ENCODE data around the gene KIAA1958. TPM values are rescaled to one million over a fixed set of nuclear protein-coding genes. Genes with fewer than 3 reads are reported as not detected.
"Not testable (repeated sequence)": the region's sequence is repeated elsewhere in the genome, so short reads cannot be mapped to it uniquely, and the experiment has no call there.

Gene KIAA1958
- total RNA-seq, 1 donor from 2014 or later = 5.3 TPM

DNA sequence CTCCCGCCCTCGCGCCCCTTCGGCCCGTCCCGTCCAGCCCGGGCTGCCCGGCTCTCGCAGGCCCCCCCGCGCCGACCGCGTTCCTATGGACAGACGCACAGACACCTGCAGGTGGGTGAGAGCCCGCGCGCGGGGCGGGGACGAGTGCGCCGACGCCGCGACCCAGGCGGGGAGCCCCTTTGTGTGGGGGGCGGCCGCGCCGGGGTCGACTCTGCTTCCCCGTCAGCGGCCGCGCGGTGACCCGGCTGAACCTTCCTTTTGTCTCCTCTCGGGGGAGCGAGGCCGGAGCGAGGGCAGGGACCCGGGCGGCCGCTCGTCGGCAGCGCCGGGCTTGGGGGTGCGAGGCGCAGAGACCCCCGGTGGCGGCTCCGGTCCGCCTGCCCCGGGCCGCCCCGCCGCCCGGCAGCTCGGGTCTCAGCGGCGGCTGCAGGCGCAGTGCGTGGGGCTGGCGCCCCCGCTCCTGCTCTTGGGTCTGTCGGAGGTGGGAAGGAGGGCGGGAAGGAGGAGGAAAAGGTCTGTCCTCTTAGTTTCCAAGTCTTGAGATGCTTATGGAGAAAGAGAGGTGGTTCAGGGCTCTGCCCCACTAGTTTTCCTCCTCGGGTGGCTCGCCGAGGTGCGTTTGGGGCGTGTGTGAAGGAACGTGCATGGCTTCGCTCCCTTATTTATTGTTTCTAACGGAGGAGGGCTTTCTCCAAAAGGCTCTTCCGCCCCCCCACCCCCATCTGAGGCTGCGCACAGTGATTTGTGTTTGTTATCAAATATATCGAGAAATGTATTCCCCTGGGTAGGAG lies 576 bp downstream of the KIAA1958 start:
- intact Hi-C loops (cut with DNase I) = loop anchor here (10.0 kb wide), 1 partner anchor 102 kb away; the partner anchor contains the start of gene HSDL2
- DNase-seq (ENCODE audit: low spot score) = peak; percentile 81

DNA sequence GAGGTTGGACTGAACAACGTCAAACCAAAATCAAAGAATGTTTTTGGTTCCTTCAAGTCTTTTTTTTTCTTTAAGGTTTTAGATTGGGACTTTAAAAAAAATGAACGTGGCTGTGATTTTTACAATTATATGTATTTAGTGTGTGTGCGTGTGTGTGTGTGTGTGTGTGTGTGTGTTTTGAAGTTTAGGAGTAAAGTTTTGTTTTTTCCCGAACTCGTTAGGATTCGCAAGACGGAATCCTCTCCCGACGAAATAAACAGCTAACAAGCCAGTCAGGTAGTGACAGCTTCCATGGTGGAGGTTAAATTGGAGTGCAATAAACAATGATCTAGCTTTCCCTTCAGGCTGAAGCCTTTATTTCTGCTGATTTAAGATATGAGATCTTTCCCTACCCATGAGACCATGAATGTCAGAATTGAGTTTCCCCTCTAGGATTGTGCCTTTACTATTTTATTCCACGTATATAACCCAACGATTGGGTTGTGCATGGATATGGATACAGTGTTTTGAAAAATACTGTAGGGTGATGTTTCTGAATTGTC lies 1.2 kb downstream of the KIAA1958 start:
- no peak for DNase-seq (ENCODE audit: low spot score)
- intact Hi-C loops (cut with DNase I) = loop anchor here (10.0 kb wide), 1 partner anchor 103 kb away; the partner anchor contains the start of gene HSDL2

DNA sequence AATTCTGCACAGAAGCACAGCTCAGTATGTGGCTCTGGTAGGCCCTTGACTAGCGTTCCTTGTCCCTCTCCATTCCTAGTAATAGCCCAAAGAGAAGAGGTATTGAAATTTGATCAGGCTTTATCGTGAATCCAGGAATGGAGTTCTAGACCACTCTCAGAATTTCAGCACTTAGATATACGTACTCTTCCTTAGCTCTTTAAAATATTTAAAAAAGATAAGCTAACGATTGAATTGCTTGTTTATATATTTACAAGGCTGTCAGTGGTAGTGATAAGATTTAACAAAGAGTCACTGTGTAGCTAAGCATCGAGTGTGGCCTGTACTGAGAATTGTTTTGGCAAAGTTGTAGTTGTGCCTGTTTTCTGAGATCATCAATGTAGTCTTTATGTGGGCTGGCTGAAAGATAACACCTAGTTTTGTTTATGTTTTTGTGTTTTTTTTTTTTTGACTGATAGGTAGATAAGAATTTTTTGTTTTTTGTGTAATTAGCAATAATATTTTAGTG lies 2.5 kb downstream of the KIAA1958 start:
- no peak for DNase-seq (ENCODE audit: low spot score)
- intact Hi-C loops (cut with DNase I) = loop anchor here (10.0 kb wide), 1 partner anchor 104 kb away; the partner anchor contains the start of gene HSDL2

DNA sequence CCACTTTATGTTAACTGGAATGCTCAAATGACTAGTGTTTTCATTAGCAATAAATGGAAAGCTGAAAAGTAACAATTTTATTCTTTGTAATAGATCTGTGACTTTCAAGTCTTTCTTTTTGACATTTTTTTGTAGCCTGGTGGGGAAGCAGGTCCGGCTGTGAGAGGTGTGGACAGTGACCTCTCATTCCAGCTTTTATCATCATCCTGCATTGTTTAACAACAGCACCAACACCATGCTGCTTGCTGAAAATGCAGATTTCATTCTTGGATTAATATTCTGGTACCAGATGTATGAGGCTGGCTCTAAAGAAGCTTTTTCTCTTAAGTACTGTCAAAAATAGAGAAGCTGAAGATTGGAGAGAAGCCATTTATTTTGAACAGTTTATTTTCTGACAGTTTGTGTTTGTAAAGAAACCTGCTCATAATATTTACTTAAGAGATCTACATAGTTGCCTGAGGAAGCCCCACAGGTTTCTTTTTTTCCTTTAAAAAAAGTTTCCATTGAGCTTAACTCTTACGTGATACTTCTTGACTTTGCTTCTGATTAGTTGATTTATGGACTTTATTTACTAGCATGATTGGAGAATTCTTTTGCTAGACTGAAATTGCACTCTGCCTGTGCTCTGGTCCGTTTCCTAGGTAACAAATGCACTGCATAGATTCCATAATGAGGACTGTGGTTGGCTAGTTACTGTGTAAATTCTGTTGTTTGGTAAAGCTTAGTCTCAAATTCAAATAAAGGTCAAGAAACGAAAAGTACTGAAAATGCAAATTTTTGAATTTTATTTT lies 3.4 kb downstream of the KIAA1958 start:
- intact Hi-C loops (cut with DNase I) = loop anchor here (10.0 kb wide), 1 partner anchor 105 kb away; the partner anchor contains the start of gene HSDL2
- no peak for DNase-seq (ENCODE audit: low spot score)

DNA sequence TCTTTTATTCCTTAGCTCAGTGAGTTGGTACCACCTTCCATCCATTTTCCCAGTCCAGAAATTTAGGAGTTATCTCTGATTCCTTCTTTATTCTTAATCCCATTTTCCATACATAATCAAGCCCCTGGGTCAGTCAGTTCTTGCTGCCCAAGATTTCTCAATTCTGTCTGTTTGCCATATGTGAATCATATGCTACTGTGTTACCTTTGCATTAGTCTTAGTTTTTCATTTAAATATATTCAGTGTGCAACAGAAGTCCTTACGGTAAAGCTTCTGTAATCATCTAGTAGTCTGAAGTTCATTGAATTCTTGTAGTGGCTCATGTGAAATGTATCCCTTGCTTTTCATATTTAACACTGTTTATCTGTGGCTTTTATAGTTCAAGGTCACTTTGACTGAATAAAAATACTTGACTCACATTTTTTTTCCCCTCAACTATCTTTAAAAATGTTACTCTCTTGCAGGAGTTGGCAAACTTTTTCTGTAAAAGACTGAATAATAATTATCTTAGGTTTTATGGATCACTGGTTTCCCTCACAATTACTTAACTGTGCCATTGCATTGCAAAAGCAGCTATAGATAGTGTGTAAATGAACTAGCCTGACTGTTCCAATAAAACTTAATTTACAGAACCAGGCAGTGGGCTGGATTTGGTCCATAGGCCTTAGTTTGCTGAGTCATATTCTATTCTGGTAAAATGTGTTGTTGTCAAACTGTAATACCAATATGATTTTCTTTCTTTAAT lies 6.9 kb downstream of the KIAA1958 start:
- intact Hi-C loops (cut with DNase I) = no loop called here
- no peak for DNase-seq (ENCODE audit: low spot score)

DNA sequence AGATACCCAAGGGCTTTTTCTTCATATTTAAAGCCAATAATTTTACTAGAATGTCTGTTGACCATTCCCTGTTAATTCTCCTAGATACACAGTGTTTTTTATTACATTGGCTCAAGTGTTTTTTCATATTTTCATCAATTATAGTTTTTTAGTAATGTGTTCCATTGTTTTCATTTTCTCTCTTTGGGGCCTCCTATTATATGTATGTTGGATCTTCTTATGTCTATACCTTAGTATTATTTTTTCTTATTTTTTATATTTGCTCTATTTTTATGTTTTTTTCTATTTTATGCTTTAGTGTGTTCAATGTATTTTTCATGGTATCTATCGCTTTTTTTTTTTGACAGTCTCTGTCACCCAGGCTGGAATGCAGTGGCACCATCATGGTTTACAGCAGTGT lies 7.5 kb downstream of the KIAA1958 start:
- no peak for DNase-seq (ENCODE audit: low spot score)
- intact Hi-C loops (cut with DNase I) = no loop called here

DNA sequence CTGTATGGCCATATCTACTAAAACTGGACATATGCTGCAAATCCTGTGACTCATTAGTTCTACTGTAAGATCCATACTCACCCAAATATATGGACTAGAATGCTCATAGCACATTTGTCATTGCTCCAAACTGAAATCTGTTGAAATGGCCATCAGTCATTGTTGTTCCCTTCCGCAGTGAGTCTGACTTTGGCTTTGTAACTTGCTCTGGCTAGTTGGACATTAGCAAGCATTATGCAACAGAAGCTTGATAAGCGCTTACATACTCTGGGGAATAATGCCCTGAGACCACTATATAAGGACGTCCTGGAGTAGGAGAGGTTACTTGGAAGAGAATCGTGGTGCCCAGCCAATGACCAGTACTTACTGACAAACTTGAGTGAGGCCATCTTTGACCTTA lies 9.0 kb downstream of the KIAA1958 start:
- intact Hi-C loops (cut with DNase I) = no loop called here

DNA sequence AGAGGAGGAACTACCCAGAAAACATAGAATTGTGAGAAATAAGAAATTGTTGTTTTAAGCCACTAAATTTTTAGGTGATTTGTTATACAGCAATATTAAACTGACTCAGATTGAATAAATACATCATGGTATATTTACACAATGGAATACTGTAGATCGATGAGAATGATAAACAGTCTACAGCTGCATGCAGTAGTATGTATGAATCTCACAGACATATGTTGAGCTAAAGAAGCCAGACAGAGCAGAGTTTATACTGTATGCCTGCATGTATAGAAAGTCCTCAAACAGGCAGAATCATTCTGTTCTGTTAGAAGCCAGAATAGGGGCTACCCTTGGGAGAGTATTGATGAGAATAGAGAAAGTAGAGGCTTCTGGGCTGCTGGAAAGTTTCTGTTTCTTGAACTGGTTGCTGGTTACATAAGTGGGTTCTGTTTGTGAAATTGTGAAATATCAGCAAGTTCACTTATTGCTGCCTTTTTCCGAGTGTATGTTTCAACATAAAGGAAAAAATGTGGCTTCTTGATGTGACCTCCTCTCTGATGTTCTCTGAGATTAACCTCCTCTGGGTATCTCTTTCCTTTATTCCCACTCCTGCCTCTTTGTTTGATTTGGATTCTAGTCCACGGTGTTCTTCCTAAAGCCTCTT lies 9.6 kb downstream of the KIAA1958 start:
- intact Hi-C loops (cut with DNase I) = no loop called here

More for the DNA sequence above, 9.0 kb downstream of the KIAA1958 start:
- DNase-seq (ENCODE audit: low spot score) = no peak

DNA sequence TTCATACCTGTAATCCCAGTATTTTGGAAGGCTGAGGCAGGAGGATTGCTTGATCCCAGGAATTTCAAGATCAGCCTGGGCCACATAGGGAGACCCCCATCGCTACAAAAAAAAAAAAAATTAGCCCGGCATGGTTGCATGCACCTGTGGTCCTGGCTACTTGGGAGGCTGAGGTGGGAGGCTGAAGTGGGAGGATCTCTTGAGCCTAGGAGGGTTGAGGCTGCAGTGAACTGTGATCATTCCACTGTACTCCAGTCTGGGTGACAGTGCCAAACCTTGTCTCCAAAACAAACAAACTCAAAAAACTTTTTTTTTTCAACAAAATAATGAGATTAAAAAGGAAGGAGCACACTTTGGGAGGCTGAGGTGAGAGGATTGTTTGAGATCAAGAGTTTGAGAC lies 14.2 kb downstream of the KIAA1958 start:
- DNase-seq (ENCODE audit: low spot score) = no peak
- intact Hi-C loops (cut with DNase I) = no loop called here

More for the DNA sequence above, 9.6 kb downstream of the KIAA1958 start:
- no peak for DNase-seq (ENCODE audit: low spot score)

DNA sequence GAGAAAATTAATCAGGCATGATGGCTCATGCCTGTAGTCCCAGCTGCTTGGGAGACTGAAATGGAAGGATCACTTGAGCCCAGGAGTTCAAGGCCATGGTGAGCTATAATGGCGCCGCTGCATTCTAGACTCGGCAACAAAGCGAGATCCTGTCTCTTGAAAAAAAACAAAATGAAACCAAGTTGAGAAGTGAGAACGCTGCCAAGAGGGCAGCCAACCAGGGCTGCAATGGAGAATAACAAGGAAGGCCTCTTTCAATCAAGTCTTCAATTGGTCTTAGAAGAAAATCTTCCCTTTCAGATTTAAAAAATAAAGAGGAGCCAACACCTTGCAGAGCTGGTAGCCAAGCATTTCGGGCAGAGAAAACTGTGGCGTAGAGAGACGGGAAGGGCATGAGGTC lies 14.7 kb downstream of the KIAA1958 start:
- intact Hi-C loops (cut with DNase I) = no loop called here
- DNase-seq (ENCODE audit: low spot score) = no peak

DNA sequence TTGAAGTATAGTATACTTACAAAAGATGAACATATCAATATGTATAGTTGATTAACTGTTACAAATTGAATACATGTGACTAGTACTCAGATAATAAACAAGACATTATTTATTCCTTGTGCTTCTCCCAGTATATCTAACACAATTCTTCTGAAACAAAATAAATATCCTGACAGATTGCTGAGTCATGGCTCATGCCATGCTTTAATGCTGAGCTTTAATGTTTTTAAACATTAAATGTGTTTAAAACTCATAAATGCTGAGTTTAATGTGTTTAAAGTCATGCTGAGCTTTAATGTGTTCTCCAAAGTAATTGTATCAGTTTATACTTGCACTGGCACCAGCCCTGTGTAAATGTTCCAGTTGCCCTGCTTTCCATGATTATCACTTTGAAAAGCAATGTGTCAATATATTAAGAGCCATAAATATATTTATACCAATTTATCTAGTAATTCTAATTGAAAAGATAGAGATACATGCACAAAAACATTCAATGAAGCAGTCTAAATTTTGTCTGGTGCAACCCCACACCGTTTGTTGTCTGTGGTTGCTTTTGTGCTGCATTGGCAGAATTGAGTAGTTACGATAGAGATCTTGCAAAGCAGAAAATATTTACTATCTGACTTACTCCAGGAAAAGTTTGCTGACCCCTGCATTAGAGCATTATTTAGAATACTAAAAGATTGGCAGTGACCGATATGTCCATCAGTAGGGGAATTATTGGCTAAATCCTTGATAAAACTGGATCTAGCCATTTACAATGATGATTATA lies 15.7 kb downstream of the KIAA1958 start:
- DNase-seq (ENCODE audit: low spot score) = no peak

DNA sequence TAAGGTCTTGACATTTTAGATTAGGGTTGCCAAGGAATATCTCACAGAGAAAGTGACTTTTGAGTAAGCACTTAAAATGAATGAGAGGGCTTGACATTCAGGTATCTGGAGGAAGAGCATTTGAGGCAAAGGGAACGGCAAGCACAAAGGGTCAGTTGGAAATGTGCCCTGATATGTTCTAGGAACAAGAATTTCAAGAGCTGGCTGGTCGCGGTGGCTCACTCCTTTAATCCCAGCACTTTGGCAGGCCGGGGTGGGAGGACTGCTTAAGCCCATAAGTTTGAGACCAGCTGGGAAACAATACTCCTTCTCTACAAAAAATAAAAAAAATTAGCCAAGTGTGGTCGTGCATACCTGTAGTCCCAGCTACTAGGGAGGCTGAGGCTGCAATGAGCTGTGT lies 16.5 kb downstream of the KIAA1958 start:
- intact Hi-C loops (cut with DNase I) = no loop called here
- no peak for DNase-seq (ENCODE audit: low spot score)

More for the DNA sequence above, 15.7 kb downstream of the KIAA1958 start:
- intact Hi-C loops (cut with DNase I) = no loop called here

DNA sequence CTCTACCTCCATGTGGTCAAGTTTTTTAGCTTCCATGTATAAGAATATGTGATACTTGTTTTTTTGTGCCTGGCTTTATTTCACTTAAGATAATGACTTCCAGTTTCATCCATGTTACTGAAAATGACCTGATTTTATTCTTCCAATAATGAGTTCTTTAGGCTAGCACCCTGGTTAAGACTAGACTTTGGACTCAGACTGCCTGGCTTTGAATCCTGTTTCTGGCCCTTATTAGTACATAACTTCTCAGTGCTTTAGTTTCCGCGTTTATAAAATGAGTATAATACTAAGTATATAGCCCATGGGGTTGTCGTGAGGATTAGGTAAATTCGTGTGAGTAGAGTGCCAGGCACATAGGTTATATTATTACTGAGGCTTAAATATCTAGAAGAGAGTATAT lies 18.5 kb downstream of the KIAA1958 start:
- no peak for DNase-seq (ENCODE audit: low spot score)
- intact Hi-C loops (cut with DNase I) = no loop called here

DNA sequence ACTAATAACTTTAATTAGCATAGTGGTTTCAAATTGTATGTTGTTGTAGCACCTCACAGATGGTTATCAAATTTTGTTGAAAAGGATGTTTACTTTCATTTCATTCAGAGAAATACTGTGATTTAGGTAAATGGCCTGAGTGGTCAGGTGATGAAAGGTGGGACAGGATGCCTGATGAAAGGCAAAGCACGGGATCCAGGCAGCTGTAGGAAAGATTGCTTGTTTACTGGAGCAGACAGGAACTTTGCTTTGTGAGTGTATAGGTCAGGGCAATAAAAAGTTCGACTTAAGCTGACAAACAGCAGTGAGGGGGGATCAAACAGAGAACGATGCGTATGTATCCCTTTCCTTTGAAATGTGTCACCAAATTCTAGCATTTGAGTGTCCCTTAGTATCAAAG lies 19.0 kb downstream of the KIAA1958 start:
- DNase-seq (ENCODE audit: low spot score) = no peak
- intact Hi-C loops (cut with DNase I) = no loop called here

DNA sequence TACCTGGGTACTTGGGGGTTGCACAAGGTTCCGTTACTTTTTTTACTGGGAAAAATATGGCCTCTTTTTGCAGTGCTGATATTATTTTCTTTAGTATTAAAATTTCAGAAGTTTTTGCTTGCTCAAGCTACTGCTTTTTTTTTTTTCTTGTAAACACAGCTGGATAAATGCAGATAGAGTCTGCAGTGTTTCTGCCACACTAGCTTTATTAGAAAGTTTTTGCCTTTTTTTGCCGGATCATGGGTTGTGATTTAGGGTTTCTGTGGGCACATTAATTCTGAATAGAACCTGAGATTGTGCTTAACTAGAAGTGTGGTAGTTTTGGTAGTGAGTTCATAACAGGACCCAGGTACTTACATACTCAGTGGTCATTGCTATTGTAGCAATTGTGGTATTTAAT lies 19.9 kb downstream of the KIAA1958 start:
- intact Hi-C loops (cut with DNase I) = no loop called here
- DNase-seq (ENCODE audit: low spot score) = no peak

DNA sequence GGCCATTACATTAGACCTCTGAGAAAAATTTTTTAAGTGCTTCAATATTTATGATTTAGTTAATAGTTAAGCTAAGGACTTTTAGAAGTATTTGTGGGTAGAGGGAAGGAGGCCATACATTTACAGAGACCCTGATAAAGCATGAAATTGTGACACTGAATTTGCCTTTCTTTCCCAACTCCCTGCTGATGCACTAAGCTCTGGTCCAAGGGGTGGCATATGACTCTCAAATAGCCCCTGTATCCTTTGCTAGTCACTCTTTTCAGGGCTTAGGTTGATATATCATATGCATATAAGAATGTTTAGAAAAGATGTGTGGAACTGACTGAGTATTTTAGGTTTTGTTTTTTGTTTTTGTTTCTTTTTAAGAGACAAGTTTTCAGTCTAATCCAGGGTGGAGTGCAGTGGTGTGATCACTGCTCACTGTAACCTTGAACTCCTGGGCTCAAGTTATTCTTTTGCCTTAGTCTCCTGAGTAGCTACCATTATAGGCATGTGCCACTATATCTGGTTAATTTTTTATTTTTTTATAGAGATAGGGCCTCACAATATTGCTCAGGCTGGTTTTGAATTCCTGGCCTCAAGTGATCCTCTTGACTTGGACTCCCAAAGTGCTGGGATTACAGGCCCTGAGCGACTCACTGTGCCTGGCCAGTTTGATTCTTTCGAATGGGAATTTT lies 20.5 kb downstream of the KIAA1958 start:
- no peak for DNase-seq (ENCODE audit: low spot score)
- intact Hi-C loops (cut with DNase I) = no loop called here

DNA sequence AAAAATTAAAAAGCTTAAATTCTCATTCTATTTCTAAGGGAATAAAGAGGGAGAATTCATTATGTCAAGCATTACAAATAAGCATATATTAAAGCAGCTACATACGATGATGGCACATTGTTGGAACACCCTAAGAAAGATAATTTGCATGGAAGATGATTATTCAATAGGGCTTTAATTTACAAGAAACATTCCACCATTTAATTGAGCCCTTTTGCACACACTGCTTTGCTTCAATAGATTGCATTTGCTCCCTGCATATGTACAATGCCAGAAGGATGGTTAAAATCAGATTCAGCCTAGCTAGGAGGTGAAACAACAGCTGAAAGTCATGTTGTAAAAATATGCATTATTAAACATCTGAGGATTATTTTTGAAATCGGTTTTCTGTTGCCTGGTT lies 21.8 kb downstream of the KIAA1958 start:
- DNase-seq (ENCODE audit: low spot score) = no peak

DNA sequence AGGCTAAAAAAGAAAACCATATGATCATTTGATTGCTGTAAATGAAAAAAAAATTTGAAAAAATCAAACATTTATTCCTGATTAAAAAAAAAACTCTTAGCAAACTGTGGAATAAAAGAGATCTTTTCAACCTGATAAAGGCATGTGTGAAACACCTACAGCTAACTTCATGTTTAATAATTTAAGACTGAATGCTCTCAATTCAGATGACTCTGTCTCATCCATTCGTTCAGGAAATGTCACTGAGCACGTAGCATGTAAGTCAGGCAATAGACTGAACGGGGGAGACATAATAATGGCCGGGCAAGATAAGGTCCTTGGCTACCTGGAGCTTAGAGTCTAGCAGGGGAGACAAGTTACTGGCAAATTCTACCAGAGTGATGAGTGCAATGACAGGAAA lies 25.8 kb downstream of the KIAA1958 start:
- intact Hi-C loops (cut with DNase I); DNase-seq (ENCODE audit: low spot score): not testable (repeated sequence)

More for the DNA sequence above, 21.8 kb downstream of the KIAA1958 start:
- intact Hi-C loops (cut with DNase I) = no loop called here

Data from cardiac septum (tissue), 1 donor.